NCI-H2081 (cell line): ENCODE measurements around the gene SIRT7.

Source experiments
- DNase-seq, 2 experiments: peaks; one replicate each; lab custom pipeline; 2025; lab: John Stamatoyannopoulos, UW

Gene SIRT7, protein sequence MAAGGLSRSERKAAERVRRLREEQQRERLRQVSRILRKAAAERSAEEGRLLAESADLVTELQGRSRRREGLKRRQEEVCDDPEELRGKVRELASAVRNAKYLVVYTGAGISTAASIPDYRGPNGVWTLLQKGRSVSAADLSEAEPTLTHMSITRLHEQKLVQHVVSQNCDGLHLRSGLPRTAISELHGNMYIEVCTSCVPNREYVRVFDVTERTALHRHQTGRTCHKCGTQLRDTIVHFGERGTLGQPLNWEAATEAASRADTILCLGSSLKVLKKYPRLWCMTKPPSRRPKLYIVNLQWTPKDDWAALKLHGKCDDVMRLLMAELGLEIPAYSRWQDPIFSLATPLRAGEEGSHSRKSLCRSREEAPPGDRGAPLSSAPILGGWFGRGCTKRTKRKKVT

DNA sequence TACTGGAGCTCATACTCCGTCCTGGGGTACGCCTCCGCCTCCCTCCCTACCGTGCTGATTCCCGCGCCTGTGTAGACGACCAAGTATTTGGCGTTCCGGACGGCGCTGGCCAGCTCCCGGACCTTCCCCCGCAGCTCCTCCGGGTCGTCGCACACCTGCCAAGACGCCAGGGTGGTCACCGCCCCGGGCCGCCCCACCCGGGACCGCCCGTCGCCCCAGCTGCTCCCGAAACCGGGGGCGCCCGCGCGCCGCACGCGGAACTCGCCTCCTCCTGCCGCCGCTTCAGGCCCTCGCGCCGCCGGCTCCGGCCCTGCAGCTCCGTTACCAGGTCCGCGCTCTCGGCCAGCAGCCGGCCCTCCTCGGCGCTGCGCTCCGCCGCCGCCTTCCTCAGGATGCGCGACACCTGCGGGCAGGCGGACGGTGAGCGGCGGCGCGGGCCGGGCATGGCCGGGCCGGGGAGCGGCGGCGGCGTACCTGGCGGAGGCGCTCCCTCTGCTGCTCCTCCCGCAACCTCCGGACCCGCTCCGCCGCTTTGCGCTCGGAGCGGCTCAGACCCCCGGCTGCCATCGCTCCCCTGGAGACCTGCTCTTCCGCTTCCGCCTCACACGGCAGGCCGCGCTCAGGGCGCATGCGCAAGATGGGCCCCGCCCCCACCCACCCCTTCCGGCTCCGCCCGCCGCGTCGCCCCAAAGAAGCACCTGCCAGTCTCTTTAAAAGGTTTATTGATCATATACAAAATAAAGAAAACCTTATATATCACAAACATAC lies at the start of gene SIRT7:
Gene SIRT7 (minus strand): TSS at position 612 of the 768 bp plus-strand sequence. CDS start 45 bp downstream, at position 567.
- DNase-seq = peak; percentile 86 to 87

DNA sequence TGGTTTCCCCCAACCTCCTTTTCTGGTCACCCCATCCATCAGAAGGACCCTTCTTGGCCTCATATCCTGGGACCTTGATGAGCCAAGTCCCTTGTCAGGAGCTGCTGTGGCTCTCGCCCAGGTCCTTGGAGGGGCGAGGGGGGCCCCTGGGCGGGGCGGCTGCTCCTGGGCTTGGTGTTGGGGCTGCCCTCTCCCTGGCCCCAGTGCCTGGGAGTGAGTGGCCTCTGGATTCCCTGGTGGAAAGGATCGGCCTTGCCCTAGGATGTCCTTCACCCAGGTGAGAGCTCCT lies 49.2 kb upstream of the SIRT7 start:
- DNase-seq = no peak

DNA sequence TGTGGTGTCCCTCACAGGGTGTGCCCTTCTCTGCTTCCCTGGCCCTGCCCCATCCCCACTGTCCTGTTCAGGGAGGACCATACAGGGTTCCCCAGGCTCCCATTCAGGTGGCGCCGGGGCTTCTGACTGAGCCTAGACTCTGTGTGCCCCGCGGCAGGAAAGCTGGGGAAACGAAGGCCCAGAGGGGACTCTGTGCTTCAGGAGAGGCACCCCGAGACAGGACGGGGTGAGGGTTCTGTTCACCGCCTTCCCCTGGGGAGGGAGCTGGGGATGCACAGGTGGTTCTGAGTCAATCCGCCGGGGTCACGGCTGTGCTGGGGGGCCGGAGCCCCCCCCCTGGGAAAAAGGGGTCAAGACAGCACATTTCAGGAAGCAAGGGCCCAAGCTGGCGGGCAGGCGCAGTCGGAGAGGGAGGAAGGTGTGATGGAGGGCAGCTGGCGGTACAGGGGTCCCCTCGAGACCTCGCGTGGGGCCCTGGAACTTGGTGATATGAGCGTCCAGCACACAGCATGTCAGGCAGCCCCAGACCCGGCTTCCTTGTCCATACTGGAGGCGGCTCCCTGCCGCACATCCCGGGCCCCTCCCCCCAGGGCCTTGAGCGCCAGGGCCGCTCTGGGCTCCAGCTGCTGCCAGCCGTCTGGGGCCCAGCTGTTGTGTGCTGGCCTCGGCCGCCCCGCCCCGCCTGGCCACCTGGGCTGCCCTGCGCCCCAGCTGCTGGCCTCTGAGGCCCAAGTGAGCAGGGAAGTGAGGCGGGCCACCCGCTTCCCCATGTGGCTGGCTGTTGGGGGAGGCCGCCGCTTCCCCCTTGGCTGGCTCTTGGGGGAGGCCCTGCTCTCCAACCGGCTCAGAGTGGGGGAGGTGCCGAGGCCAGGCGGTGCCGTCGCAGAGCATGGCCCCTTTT lies 48.6 kb upstream of the SIRT7 start:
- no peak for DNase-seq

DNA sequence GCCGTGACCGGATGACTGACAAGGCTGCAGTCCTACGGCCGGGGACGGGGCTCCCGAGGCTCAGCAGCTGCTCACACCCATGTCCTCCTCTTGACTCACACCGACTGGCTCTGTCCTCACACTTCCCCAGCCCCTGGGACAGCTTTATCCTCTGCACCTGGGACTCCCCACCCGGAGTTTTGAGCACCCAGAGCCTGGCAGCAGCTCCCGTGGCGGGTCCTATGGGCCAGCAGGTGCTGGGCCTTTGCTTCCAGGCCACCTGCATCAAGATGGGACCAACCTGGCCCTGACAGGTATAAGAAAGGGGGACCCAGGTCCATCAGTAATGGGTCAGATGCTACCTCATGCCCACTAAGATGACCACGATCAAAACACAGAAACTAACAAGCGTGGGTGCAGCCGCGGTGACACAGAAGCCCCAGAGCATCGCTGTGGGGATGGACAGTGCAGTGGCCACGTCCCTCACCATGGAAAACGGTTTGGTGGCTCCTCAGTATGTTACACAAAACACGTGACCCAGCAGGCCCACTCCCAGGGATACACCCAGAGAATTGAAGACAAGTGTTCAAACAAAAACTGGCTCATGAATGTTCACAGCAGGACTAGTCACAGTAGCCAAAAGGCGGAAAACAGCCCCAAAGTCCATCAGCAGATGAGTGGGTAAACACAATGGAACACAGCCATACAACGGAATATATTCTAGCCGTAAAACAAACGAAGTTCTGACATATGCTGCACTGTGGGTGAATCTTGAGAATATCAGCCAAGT lies 46.3 kb upstream of the SIRT7 start:
- no peak for DNase-seq

GRCh38 chr17:81962499-81963441 lies 44.8 kb upstream of the SIRT7 start:
- no peak for DNase-seq

GRCh38 chr17:81961521-81962498 lies 43.8 kb upstream of the SIRT7 start:
- no peak for DNase-seq

GRCh38 chr17:81961087-81961511 lies 43.1 kb upstream of the SIRT7 start, which contains the start of gene NOTUM:
Gene NOTUM (minus strand): TSS chr17:81961187. CDS start chr17:81960909, 278 bp downstream.
- peak in 1 of 2 experiments; percentile 28 for DNase-seq

DNA sequence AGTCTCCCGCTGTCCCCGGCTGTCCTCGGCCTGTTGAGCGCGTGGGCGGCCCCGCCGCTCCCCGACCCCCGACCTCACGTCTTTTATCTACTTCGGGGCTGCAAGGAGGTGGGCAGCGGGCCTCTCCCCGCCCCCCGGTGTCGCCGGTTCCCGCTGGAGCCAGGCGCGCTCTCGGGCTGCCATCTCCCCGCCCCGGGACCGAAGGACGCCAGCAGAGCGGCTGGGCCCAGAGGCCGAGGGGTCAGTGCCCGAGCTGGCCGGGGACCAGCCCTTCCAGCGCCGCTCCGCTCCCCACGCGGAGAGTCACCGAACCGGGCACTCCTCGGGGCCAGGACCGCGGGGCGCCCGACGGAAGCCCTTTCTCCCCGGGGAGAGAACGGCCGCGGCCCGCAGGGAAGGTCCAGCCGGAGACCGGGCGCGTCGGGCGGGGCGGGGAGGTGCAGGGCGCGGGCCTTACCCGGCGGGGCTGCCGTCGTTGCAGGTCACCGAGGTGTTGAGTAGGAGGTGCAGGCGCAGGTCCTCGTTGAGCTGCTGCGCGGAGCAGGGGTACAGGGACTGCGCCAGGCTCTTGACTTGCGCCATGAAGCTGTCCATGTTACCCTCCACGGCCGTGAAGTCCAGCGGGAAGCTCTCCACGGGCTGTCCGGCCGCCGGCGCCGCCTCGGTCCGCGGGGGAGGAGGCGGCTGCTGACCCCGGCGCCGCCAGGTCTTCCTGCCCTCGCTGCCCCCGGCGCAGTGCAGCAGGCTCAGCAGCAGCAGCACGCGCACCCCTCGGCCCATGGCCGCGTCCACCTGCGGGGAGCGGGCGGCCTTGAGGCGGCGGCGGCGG lies 42.4 kb upstream of the SIRT7 start:
- no peak for DNase-seq

- peak; percentile 50 to 52 for DNase-seq
These were observed 41.6 kb upstream of the SIRT7 start for GRCh38 chr17:81959362-81960129.

DNA sequence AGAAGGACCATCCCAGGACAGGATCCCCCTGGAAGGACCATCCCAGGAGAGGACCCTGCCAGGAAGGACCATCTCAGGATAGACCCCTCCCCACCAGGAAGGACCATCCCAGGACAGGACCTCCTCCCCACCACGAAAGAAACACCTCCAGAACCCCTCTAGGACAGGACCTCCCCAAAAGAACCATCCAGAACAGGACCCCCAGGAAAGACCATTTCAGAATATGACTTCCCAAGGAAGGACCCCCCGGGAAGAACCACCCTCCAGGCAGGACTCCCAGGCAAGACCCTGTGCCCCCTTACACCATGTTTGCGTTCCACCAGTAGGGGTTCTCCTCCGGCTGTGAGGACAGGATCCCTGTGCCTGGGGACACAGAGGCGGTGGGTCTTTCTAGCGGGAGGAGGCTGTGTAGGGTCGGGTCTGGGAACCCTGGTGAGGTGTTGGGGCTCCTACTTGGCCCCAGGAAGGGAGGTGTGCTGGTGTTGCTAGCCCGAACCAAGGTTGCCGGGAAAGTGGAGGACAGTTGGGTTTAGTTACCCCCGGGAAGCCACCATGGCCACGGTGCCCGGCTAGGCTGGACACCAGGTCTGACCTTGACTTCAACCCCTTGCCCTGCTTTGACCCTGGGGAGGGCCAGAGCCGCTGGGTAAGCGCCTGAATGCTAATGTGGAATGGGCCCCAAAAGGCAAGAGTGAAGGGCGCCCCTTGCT lies 40.8 kb upstream of the SIRT7 start:
- no peak for DNase-seq

DNA sequence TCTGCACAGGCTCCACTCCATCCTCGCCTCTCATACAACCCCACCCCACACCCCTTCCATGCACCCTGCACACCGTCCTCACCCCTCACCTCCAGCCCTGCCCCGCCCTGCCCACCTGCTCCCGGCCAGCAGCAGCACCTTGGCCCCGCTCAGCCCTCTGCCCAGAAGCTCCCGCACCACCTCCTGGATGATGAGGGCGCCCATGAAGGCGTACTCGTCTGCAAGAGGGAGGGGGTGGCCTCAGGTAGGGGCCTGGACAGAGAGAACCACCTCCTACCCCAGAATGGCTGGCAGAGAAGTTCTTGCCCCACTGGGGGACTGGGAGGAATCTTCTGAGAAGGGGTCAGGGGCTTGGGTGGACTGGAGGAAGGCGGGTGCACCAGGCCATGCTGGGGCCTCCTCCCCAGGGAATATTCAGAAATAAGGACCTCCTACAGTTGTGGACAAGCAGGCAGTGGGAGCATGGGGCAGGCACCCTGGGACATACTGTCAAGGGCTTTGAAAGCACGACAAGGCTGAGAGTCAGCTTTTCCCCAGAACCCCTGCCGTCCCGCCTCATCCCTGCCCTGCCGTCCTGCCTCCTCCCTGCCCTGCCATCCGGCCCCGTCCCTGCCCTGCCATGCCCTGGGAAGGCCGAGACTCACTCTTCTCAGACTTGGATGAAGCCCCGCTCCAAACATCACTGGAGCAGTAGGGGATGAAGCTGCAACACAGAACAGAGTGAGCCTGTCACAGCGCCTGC lies 39.9 kb upstream of the SIRT7 start:
- no peak for DNase-seq

DNA sequence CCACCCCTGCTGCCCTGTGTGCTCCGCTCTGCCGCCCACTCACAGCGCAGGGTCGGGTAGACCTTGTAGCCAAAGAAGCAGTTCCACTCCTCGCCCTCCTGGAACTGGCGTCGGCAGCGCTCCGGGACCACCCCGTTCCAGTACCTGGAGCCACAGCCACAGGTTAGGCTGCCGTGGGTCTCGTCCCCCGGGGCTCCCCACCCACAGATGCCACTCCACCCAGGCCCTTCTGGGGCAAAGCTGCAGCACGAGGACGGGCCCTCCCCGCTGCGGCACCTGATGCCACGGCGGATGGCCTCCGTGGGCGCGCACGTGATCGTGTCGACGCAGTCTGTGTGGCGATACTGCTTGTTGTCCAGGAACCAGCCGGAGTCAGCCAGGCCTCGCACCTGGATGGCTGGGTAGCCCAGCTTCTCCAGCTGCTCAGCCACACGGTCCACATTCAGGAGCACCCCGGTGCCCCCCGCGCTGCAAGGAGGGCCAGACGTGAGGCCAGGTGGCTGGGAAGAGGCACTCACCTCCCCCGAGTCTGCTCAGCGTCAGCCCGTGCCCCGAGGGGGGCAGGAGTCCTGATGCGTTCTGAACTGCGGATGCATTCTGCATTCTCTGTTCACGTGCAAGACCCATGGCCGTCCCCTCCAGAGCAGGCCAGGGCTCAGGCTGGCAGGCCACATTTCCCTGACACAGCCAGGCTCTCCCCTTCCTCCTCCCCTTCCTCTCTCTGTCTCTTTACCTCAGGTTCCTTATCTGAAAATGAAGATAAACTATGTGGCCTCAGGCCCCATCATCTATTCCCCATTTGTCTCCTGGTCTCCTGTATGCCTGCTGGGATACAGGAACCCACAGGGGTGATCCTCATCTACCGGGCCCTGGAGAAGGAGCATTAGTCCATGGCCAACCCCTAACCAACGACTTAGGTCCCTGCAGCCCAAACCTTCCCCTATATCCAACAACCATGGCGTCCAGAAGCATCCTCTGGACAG lies 38.9 kb upstream of the SIRT7 start:
- DNase-seq = no peak

GRCh38 chr17:81955756-81956544 lies 38.0 kb upstream of the SIRT7 start:
- no peak for DNase-seq
